ENCODE data around the gene TLX3.

TLX3 gene

GRCh38 chr5:171306781-171307591 lies 2.1 kb upstream of the TLX3 start:
- no peak for DNase-seq

- no peak for DNase-seq
Observed at GRCh38 chr5:171307789-171308452, 1.1 kb upstream of the TLX3 start.

- DNase-seq, result no peak
Observed at GRCh38 chr5:171309276-171310211, 496 bp downstream of the TLX3 start.

GRCh38 chr5:171310212-171310818 lies 1.3 kb downstream of the TLX3 start:
- DNase-seq, result no peak

- no peak for DNase-seq
Observed at GRCh38 chr5:171310819-171311321, 1.8 kb downstream of the TLX3 start.

- no peak for DNase-seq
Observed at GRCh38 chr5:171311322-171312077, 2.5 kb downstream of the TLX3 start.

GRCh38 chr5:171312129-171312974 lies 3.3 kb downstream of the TLX3 start:
- no peak for DNase-seq

- DNase-seq, result no peak
Observed at GRCh38 chr5:171313481-171314206, 4.6 kb downstream of the TLX3 start.

- DNase-seq, result no peak
Observed at GRCh38 chr5:171314728-171315385, 5.8 kb downstream of the TLX3 start.

- no peak for DNase-seq
Observed at GRCh38 chr5:171315386-171315891, 6.4 kb downstream of the TLX3 start.

- DNase-seq, result no peak
Observed at GRCh38 chr5:171315925-171316257, 6.8 kb downstream of the TLX3 start.

- no peak for DNase-seq
Observed at GRCh38 chr5:171316258-171317121, 7.4 kb downstream of the TLX3 start.

GRCh38 chr5:171317230-171317629 lies 8.2 kb downstream of the TLX3 start:
- DNase-seq, result no peak

GRCh38 chr5:171318026-171318425 lies 9.0 kb downstream of the TLX3 start:
- no peak for DNase-seq

GRCh38 chr5:171321447-171321846 lies 12.4 kb downstream of the TLX3 start:
- DNase-seq, result no peak

GRCh38 chr5:171322527-171322926 lies 13.5 kb downstream of the TLX3 start:
- no peak for DNase-seq

- no peak for DNase-seq
Observed at GRCh38 chr5:171323007-171323406, 14.0 kb downstream of the TLX3 start.

- DNase-seq, result no peak
Observed at GRCh38 chr5:171323806-171324632, 15.0 kb downstream of the TLX3 start.

All from NCI-H446 treated with DMSO at 0.1 percent for 48 hours (cell line).